ENCODE measurements around the gene APOO.

Gene APOO

GRCh38 chrX:23890933-23891332 is 16.8 kb downstream of the APOO start:
- Mint-ChIP-seq H3K27ac (peak overlapping the region; percentile 12), H3K4me3 (no peak overlapping the region), H3K36me3 (ENCODE audit: low read depth) (peaks cover 70% of the 10 kb centered on the region), H3K9me3 (peaks cover 17% of the 10 kb centered on the region), H3K27me3 (ENCODE audit: low read depth, poor library complexity) (peaks cover 4% of the 10 kb centered on the region), H3K4me1 (peaks cover 24% of the 10 kb centered on the region)
- DNase-seq: no peak
- TF ChIP-seq CTCF (IDR thresholded peaks at IDR 0.05): no peak

GRCh38 chrX:23888887-23889501 is 18.7 kb downstream of the APOO start:
- Mint-ChIP-seq H3K9me3 (peaks cover 8% of the 10 kb centered on the region), H3K4me3 (no peak overlapping the region), H3K36me3 (ENCODE audit: low read depth) (peaks cover 69% of the 10 kb centered on the region), H3K27me3 (ENCODE audit: low read depth, poor library complexity) (peaks cover 2% of the 10 kb centered on the region), H3K27ac (peak overlapping the region; percentile 34), H3K4me1 (peaks cover 39% of the 10 kb centered on the region)
- no peak for TF ChIP-seq CTCF (IDR thresholded peaks at IDR 0.05)
- DNase-seq: no peak

- Mint-ChIP-seq H3K27ac (peak overlapping the region; percentile 95), H3K36me3 (ENCODE audit: low read depth) (peaks cover 66% of the 10 kb centered on the region), H3K27me3 (ENCODE audit: low read depth, poor library complexity) (peaks cover 2% of the 10 kb centered on the region), H3K9me3 (peaks cover 7% of the 10 kb centered on the region), H3K4me3 (no peak overlapping the region), H3K4me1 (peaks cover 50% of the 10 kb centered on the region)
- no peak for TF ChIP-seq CTCF (IDR thresholded peaks at IDR 0.05)
- no peak for DNase-seq
Measured at GRCh38 chrX:23887918-23888317, 19.8 kb downstream of the APOO start.

GRCh38 chrX:23887451-23887850 is 20.3 kb downstream of the APOO start:
- DNase-seq: no peak
- Mint-ChIP-seq H3K4me1 (peaks cover 52% of the 10 kb centered on the region), H3K27ac (no peak overlapping the region), H3K27me3 (ENCODE audit: low read depth, poor library complexity) (peaks cover 2% of the 10 kb centered on the region), H3K36me3 (ENCODE audit: low read depth) (peaks cover 61% of the 10 kb centered on the region), H3K9me3 (peaks cover 5% of the 10 kb centered on the region), H3K4me3 (no peak overlapping the region)
- TF ChIP-seq CTCF (IDR thresholded peaks at IDR 0.05): no peak

GRCh38 chrX:23885803-23886202 is 21.9 kb downstream of the APOO start:
- Mint-ChIP-seq H3K27ac (peak overlapping the region; percentile 87), H3K4me3 (no peak overlapping the region), H3K4me1 (peaks cover 56% of the 10 kb centered on the region)

More at GRCh38 chrX:23885803-23886202, 21.9 kb downstream of the APOO start:
- H3K36me3 Mint-ChIP-seq (ENCODE audit: low read depth): peaks cover 45% of the 10 kb centered on the region
- peaks cover 2% of the 10 kb centered on the region for H3K27me3 Mint-ChIP-seq (ENCODE audit: low read depth, poor library complexity)
- peaks cover under 1% of the 10 kb centered on the region for H3K9me3 Mint-ChIP-seq
- DNase-seq: no peak
- TF ChIP-seq CTCF (IDR thresholded peaks at IDR 0.05): no peak

Measured in nephron progenitor cell (in vitro differentiated cells).